Left cardiac atrium (tissue), 4 donors: ENCODE data around the gene CNTNAP4. TPM values are rescaled to one million over a fixed set of nuclear protein-coding genes. Genes with fewer than 3 reads are reported as not detected.

Experiments
- ATAC-seq, 2 donors: fragments of 200-7000 bp; cut with Tn5 transposase; one replicate each; pipeline ENCODE4 v1.9.1; 2020; ENCODE audit warnings: mild to moderate bottlenecking in 2 of 2, moderate library complexity in 2 of 2
- DNase-seq: peaks from one replicate; pipeline ENCODE4 v3.0.0-alpha.2; 2020
- intact Hi-C, 2 donors: fragments of 100-400 bp; cut with DNase I; formaldehyde crosslinking; loops; one replicate each; pipeline versions ENCODE4 v1.14.1 to v1.15.1; 2022 to 2023
- total RNA-seq, 2 donors: library from RNA; stranded (reverse); fragmentation: NEBNext Ultra II Directional; extraction: Animal tissue kit (Norgen Biotek cat#: 25700); gene quantifications; one replicate each; pipeline ENCODE4 v1.2.1, GENCODE V29; 2021
- donor health status: DM: no; HTN: yes; CAD: no.
- donor health status: DM: no; HTN: yes; CAD: no; lungs with severe emphysema.
- donor health status: DM: yes; HTN: yes; CAD: no.
- donor health status: Dilated cardiomyopathy.

The CNTNAP4 gene
- total RNA-seq, 2 donors from 2014 or later: 0.21 TPM; not detected in 1

DNA sequence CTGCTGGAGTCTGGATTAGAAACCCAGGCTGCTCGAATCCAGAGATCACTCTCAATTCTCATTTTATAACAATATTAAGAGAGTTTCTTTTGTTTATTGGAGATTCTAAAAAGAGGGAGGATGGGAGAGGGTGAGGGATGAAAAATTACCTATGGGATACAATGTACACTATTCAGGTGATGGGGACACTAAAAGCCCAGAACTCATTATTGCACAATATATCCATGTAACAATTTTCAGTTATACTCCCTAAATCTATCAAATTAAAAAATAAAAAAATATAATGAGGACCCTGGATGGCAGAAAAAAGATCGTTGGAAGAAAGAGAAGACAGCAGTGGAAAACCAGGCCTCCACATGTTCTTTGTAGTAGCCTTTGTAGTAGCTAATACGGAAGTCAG, 100.8 kb downstream of the CNTNAP4 start:
- DNase-seq (no peak), ATAC-seq (no peak)
- intact Hi-C loops: loop anchor here in 1 of 2 donors (10.0 kb wide), 1 partner anchor 1907 kb away; no protein-coding TSS in a partner anchor

DNA sequence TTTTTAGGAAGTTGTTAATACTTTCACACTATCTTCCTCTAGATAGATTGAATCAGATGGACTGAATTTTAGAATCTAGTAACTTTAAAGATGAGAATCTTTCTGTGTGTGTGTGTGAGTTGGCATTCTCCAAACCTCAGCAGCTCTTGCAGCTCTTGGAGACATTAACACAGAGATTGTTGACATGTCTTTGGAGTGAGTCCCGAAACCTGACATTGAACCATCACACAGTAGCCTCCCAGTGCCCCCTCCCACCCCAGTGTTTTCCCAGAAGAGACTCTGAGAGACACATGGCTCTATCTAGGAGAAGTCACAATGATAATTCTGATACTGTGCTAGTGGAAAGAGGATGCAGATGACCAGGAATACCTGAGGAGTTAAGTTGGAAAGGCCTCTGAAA, 103.9 kb downstream of the CNTNAP4 start:
- DNase-seq (no peak), ATAC-seq (no peak)
- intact Hi-C loops: no loop called here

DNA sequence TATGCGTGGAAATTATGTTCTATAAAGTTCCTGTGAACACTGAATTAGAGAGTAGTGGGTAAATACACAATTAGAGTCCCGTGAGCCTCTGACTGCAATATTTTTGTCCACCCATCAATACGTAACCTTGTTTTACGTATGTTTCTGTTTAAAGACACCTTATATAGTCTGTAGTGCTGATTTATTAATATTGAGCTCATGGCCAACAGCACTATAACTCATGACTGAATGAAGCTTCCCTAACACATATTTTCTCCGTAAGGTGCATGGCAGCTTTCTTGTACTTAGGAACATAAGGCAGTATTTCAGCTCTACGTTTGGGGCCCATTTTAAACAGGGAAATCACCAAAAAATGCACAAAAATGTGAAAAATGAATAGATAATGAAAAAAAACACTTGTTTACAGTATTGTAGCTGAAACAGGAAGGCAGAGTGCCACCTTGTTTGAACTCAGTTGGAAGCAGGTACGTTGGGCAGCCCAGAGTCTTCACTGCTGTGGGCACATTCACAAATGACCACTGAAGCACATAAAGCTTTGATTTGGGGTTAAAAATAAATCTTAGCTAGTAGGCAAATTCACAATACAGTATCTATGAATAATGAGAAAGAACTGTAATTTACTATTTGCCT, 108.5 kb downstream of the CNTNAP4 start:
- no peak for ATAC-seq
- intact Hi-C loops: no loop called here
- DNase-seq: no peak

DNA sequence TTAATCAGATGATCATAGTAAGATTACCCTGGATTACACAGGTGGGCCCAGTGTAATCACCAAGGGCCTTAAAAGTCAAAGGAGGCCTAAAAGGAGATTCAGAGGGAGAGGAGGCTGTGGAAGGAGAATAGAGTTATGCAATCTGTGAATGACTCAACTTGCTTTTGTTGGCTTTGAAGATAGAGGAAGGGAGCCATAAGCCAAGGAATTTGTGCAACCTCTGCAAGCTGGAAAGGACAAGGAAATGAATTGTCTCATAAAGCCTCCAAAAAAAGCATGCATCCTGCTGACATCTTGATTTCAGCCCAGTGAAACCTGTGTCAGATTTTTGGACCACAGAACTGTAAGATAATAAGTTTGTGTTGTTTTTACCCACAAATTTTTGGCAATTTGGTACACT, 109.6 kb downstream of the CNTNAP4 start:
- intact Hi-C loops: no loop called here
- DNase-seq (no peak), ATAC-seq (peak in 1 of 2 donors; percentile 86)

DNA sequence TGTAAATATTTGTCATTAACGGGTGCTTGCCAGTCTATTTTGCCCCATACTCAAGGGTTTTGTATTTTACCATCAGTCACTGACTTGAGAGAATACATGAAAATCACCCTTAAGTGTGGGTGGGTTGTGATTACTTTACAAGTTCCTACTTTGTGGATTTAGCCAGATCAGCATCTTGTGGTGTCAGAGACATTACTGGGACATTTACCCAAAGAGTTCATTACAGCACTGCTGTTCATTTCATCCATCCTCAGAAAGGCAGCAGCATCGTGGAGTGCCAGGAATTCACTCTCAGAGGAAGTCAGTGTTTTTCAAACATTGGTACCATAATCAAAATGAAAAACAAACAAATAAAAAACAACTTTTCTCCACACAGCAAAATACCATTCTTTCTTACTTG, 110.8 kb downstream of the CNTNAP4 start:
- intact Hi-C loops: no loop called here
- ATAC-seq: no peak
- DNase-seq: no peak

DNA sequence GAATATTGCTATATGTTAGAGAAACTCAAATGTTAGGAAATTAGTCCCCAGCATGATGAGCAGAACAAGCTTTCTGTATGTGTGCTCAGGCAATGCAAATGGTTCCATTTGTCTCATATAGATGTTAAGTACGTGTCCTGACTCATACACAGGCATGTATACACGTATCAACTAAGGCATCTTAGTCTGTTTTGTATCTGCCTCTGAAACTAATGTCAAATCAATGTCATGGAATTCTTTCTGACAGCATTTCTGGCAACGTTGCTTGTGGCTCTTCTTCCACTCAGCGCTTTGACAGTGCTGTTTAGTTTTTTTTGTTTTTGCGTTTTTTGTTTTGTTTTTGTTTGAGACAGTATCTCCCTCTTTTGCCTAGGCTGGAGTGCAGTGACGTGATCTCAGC, 111.9 kb downstream of the CNTNAP4 start:
- intact Hi-C loops: no loop called here
- ATAC-seq (no peak), DNase-seq (no peak)

DNA sequence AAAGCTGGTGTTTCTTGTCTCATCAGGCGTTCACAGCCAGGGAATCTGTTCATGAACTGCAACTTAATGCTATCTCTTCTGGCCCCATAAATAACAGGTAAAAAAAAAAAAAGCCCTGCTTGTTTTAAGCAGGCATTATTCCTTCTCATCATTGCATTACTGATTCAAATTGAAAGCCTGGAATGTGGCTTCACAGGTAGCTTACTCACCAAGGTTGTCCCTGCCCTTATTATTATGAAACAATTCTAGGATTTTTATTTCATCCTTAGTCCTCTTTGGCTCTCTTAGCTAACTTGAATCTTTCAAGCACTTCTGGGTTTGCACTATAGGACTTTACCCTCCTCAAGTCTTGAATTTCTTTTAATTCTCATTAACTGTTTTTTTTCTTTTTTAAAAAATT, 113.3 kb downstream of the CNTNAP4 start:
- DNase-seq (no peak), ATAC-seq (no peak)
- intact Hi-C loops: no loop called here

DNA sequence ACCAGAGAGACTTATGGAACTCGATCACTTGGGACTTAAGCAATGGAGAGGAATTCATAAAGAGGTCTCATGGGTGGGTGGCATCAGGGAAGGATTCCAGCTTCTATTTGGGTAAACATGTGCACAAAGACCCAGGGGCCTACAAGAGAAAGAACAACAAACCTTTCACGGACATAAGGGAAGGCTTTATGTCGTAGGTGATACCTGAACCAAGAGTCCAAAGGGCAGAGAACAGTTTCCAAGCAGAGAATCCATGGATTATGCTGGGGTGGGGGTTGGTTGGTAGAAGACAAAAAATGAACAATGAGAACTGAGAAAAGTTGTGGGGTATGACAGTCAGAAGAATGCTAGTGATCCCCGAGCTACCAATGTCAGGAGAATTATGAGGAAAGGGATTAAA, 119.8 kb downstream of the CNTNAP4 start:
- no peak for DNase-seq
- no peak for ATAC-seq
- intact Hi-C loops: no loop called here

DNA sequence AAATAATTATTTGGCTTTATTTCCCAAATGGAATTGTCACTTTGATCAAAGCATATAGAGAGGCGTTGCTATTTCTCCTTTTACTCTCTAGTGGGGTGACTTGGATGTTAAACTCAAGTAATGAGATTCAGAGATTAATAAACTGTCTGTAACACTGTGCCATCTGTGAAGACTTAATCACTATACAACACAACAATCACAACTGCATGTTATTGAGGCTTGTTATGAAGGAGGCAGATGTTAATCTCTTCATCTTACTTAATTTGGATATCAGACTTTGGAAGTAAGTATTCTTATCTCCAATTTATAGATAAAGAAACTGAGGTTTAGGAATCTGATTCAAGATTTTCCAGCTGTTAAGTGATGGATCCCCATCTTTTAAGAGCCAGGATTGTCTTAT, 132.5 kb downstream of the CNTNAP4 start:
- intact Hi-C loops: no loop called here
- DNase-seq: no peak
- ATAC-seq: no peak

DNA sequence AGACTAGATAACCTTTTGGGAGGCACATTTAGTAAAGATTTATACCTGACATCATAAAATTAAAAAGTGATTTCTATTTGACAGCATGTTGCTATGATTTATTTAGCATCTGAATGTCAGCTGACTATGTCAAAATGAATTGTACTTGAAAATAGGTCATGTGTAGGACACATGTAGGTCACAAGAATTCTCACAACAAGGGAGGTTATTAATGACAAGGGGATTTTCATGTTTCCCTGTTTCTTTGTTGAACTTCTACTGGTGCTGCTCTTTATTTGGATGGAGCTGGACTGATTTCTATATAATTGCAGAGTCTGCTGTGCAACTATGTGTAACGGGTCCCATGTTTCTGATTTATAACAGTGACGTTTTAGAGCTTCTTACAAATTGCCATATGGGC, 144.4 kb downstream of the CNTNAP4 start:
- ATAC-seq (no peak), DNase-seq (no peak)
- intact Hi-C loops: no loop called here

DNA sequence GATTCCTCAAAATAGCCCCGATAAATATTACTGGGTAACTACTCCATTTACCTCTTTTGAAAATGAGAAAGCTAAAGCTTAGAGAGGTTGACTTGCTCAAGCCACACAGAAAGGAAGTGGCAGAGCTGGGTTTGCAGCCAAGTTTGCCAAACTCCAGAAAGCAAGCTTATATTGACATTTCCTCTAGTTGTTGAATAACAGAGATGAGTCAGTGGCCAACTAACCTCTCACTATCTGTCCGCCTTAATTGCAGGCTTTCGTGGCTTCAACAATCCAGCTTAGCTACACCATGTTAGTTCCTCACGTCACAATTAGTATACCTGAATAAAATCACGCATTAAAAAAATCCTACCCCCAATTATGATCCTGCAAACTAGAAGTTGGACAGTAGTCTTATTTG, 151.7 kb downstream of the CNTNAP4 start:
- DNase-seq (no peak), ATAC-seq (no peak)
- intact Hi-C loops: no loop called here

DNA sequence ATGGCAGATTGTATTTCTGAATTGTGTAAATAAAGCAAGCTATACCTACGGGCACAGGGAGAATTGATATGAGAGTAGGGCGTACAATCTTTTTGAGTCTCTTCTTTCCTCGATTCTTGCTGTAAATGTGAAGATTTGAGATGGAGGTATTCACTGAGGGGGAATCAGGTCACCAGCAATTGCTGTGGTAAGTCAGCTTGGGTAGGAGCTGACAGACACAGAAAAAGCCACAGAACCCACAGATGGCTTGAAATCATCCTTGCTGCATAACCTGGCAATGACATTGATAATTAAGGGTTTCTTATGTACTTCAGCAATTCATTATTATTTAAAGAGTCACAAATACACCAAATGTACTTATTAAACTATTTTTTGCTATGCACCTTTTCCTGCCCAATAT, 164.2 kb downstream of the CNTNAP4 start:
- DNase-seq: no peak
- intact Hi-C loops: no loop called here
- ATAC-seq: no peak

DNA sequence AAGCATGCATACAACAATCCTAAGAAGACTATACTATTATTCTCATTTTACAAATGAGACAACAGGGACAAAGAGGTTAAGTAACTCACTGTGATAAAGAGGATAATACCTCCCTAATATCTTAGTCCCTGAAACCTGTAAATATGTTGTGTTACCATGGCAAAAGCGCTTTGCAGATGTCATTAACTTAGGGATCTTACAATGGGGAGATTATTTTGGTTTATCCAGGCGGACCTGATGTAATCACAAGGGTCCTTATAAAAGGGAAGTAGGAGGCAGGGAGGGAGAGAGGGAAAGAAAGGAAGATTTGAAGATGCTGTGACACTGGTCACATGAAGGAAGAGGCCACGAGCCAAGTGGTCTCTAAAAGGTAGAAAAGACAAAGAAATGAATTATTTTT, 164.7 kb downstream of the CNTNAP4 start:
- intact Hi-C loops: no loop called here
- no peak for DNase-seq
- no peak for ATAC-seq

DNA sequence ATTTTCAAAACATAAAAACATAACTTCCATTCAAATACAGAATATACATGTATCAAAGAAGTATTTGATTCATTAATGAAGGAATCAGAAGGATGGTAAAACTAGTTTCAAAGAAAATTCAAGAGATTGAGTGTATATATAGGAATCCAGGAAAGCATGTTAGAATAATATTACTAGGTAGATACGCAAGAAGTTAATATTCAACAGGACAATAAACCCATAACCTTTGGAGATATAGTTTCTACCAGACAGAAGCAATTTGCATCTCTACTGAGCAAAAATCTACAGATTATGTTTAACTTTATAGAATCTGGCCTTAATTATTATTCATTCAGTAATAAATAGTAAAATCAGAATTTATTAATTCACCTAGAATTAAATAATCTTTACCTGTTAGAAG, 166.8 kb downstream of the CNTNAP4 start:
- ATAC-seq (no peak), DNase-seq (no peak)
- intact Hi-C loops: no loop called here

DNA sequence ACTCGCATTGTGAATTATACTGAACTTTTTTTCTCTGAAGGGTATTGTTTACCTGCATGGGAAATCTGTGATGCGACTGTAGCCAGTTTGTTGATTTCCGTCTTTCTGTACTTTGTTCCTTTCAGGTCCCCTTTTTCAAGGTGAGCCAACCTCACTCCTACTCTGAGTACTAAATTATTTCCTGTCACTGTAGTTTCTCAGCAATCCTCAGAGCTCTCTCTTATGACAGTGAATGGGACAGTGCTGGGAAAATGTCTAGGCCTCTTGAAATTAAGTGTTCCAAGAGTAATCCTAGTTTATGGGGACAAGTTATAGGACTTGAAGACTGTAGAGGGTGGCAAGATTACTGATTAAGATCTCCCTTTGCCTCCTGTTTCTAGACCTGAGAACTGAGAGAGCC, 167.6 kb downstream of the CNTNAP4 start:
- intact Hi-C loops: no loop called here
- DNase-seq (no peak), ATAC-seq (no peak)

DNA sequence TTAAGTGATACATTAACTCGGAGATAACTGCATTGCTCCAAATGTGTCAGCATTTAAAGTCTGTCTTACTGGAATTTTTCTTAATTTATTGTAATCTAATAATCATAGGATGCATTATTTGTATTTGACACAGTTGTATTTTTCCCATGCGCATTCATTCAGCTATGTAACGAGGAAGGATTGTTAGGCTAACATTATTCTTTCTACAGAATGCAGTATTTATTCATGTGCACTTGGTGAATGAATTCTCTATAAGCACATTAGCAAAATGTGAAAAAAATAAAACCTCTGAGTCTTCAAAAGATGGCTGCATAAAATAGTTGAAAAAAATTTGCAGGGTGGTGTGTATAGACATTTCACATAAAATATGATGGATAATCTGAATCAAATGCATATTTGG, 168.6 kb downstream of the CNTNAP4 start:
- intact Hi-C loops: no loop called here
- ATAC-seq: no peak

DNA sequence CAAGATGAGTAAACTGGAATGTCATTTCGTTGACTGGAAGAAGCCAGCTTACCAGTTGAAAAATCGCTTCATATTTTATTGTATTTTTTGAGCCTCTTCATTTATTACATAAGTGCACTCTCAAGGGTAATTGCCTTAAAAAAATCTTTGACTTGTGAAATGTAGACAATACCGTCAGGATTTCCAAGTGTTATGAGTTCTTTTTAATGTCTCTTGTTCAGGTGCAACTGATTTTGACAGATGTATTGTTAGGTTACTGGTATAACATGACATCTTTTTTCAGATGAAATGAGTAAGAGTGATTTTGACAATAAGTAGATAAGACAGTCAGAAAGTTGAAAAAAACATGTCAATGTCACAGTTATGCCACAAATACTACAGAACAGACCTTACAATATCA, 169.1 kb downstream of the CNTNAP4 start:
- ATAC-seq (no peak), DNase-seq (no peak)
- intact Hi-C loops: no loop called here

More for the DNA sequence above, 168.6 kb downstream of the CNTNAP4 start:
- no peak for DNase-seq

DNA sequence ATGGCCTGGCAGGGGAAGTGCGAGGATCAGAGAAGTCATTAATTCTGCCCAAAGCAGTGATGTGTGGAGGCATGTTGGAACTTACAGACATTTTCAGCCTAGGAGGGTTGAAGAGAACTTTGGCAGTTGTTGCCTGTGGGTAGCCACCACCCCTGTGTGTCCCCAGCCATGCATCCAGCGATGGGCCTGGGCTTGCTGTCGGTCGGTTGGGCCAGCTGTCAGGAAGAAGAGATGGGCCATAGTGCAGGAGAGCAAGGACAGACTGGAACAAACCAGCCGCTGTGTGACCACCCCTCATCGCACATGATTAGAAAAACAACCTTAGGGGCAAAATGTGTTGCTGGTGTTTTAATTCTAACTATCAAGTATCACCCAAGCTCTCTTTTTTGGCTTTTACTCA, 173.7 kb downstream of the CNTNAP4 start:
- DNase-seq (no peak), ATAC-seq (no peak)
- intact Hi-C loops: no loop called here

DNA sequence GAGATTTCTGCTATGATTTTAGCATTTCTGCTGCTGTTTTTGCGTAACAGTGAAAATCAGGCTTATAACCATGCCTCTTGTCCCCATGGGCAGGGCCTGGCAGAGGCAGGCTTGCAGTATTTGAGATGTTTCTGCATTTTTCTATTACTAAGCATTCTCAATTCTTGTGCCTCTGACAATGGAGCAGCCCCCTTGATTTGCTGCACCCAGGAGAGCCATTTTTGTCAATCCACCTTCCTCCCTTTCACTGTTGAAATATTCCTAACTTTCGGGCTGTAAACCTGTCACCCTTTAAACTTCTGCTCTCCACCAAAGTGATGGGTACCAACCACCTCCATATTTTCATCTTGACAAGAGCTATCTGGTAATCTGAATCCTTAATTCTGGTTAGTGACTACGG, 178.1 kb downstream of the CNTNAP4 start:
- intact Hi-C loops: no loop called here
- no peak for ATAC-seq
- DNase-seq: no peak

DNA sequence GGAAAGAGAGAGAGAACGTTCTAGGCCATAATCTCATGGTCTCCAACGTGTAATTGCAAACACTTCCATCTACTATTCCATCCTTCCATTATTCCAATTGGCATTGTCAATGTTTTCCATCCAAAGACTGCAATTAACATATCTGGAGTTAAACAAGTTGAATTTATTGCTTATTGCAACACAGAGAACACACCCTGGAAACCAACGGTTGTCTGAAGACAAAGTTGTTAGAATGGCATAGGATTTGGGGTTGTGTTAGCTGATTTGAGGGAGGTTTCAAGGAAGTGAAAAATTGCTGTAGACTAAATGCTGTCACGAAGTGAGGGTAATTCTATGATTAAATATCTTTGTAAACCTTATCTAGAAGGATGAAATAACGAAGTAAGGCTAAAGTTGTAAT, 178.8 kb downstream of the CNTNAP4 start:
- ATAC-seq: no peak
- intact Hi-C loops: no loop called here
- DNase-seq: no peak

DNA sequence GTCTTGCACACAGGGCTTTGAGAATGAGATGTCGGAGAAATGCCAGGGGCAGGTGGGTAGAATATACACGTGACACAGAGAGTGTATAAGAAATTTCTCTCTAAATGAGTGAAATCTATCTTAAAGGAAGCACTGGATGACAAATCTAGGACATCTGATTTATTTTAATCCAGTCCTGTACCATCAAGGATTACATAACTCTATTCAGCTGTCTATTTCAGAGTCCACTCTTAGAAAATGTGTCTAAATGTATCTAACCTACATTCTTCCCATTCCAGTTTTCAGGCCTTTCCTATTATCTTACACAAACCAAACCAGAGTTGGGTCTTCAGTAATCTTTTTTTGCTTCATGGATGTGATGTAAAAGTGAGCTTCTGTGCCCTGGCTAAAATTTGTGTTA, 181.9 kb downstream of the CNTNAP4 start:
- intact Hi-C loops: no loop called here
- ATAC-seq (no peak), DNase-seq (no peak)

DNA sequence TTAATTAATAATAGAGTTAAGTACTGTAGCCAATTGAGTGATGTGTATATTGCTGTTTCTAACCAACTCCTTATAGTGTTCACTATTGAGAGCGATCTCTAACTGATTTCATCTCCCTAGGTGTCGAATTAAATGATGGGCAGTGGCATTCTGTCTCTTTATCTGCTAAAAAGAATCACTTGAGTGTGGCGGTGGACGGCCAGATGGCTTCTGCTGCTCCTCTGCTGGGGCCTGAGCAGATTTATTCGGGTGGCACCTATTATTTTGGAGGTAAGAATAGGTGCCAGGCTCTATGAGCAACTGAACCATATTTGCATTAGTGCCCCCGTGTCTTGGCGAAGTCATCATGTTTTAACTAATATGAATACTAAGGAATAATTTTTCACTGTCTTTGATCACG, 184.6 kb downstream of the CNTNAP4 start:
- intact Hi-C loops: no loop called here
- ATAC-seq (no peak), DNase-seq (no peak)
